MG63 (cell line): Measurements from ENCODE around the gene PTH1R. TPM values are rescaled to one million over a fixed set of nuclear protein-coding genes. Genes with fewer than 3 reads are reported as not detected.

ENCODE experiments used
- DNase-seq: peaks from one replicate; pipeline ENCODE4 v3.0.0-alpha.2; 2020
- H3K27me3 ChIP-seq: fragments of 250-450 bp; sonication (Bioruptor Pico); 2 replicates; pipeline ENCODE4 v1.5.1; 2020; ENCODE audit warnings: mild to moderate bottlenecking, moderate library complexity
- H3K36me3 ChIP-seq: fragments of 250-450 bp; sonication (Bioruptor Pico); 2 replicates; pipeline ENCODE4 v1.5.1; 2020; ENCODE audit warnings: mild to moderate bottlenecking, moderate library complexity
- H3K4me3 ChIP-seq: fragments of 250-450 bp; sonication (Bioruptor Pico); 2 replicates; pipeline ENCODE4 v1.5.1; 2020; ENCODE audit warnings: mild to moderate bottlenecking, moderate library complexity
- H3K9me3 ChIP-seq: fragments of 250-450 bp; sonication (Bioruptor Pico); 2 replicates; pipeline ENCODE4 v1.5.1; 2020; ENCODE audit warnings: mild to moderate bottlenecking, moderate library complexity
- total RNA-seq: library from RNA; depleted of rRNA; stranded (reverse); fragments of >200 nt; shearing (Covaris generic); gene quantifications from 2 replicates; pipeline ENCODE4 v1.2.3, GENCODE V29; 2014; ENCODE audit warnings: low replicate concordance

The PTH1R gene
- total RNA-seq, 1 experiment from 2014 or later: not detected

DNA sequence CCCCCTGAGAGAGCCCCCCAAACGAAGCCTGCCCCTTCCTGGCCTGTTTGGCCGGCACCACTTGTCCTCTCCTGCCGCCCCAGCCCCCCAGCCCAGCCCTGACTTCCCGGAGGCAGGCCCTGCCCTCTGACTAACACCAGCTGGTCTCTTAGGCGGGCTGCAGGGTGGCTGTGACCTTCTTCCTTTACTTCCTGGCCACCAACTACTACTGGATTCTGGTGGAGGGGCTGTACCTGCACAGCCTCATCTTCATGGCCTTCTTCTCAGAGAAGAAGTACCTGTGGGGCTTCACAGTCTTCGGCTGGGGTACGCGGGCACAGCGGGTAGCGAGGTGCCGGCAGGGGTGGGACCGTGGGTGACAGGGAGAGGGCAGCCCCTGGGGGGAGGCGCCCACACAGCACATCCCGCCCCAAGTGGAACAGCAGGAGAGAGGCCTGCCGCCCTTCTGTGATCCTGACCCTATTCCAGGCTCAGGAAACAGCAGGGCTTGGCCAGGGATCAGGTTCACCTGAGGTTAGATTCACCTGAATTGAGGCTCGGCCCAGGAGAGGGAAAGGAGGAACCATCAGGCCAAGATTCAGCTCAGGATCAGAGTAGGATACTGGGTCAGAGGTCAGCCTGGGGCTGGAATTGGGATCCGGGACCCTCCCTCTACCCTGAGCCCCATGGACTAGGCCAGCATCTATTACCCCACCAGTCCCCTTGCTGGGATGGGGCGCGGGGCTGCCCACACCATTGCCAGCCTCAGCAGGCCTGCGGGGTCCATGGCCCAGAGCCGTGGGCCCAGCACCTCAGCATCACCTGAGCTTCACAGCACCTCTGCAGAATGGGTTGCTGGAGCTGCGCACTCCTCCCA, 21.9 kb downstream of the PTH1R start:
- H3K4me3 ChIP-seq: no peak overlapping the region

DNA sequence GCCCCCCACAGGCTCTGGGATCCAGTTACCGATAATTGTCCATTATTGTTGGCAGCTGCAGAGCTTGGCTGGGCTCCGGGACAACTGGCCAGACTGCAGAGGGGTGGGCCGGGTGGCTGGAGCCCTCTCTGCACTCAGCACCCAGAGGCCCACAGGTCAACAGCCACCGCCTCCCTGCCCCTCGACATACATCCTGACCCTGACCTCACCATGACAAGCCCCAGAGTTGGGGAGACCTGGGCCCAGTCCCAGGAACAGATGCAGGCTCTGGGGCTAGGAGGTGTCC, 22.4 kb downstream of the PTH1R start:
- Histone ChIP-seq H3K27me3 (no peaks in the 10 kb centered on the region), H3K4me3 (no peak overlapping the region), H3K9me3 (no peaks in the 10 kb centered on the region), H3K36me3 (no peaks in the 10 kb centered on the region)
- no peak for DNase-seq

More for the DNA sequence above, 21.9 kb downstream of the PTH1R start:
- Histone ChIP-seq H3K9me3 (no peaks in the 10 kb centered on the region), H3K36me3 (no peaks in the 10 kb centered on the region), H3K27me3 (no peaks in the 10 kb centered on the region)
- DNase-seq: no peak

DNA sequence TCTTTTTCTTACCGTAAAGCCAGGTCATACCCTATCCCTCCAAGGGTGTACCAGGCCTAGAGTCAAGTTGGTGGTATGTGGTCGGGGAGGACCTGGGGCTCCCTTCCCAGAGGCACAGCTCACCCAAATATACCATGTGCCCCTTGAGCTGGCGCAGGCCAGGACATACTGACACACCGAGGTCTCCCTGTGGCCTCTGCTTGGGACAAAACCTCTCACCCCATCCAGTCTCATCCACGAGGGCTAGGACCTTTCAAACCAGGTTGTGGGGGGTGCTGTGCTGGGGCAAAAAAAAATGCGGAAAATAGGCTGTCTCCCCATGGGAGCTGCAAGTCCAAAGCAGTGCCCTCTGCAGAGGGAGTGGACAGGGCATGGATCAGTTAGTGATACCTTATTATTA, 22.8 kb downstream of the PTH1R start:
- Histone ChIP-seq H3K4me3 (no peak overlapping the region), H3K27me3 (no peaks in the 10 kb centered on the region), H3K36me3 (no peaks in the 10 kb centered on the region), H3K9me3 (no peaks in the 10 kb centered on the region)
- DNase-seq: no peak

DNA sequence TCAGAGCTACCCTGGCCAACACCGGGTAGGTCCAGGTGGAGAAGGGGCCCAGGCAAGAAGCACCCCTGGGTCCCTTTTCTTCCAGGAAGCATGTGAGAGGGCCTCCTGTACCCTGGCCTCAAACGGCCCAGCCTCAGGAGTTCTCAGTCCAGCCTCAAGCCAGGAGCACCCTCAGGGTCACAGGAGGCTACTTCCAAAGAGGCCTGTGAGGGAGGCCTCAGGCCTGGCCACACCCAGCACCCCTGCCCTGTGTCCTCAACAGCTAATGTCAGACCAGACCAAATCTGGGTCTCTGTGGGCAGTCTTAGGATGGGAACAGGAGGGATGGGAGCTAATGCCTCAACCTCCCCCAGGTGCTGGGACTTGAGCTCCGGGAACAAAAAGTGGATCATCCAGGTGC, 23.5 kb downstream of the PTH1R start:
- H3K4me3 ChIP-seq: no peak overlapping the region
- H3K36me3 ChIP-seq: no peaks in the 10 kb centered on the region
- DNase-seq: no peak
- H3K27me3 ChIP-seq: no peaks in the 10 kb centered on the region
- H3K9me3 ChIP-seq: no peaks in the 10 kb centered on the region

DNA sequence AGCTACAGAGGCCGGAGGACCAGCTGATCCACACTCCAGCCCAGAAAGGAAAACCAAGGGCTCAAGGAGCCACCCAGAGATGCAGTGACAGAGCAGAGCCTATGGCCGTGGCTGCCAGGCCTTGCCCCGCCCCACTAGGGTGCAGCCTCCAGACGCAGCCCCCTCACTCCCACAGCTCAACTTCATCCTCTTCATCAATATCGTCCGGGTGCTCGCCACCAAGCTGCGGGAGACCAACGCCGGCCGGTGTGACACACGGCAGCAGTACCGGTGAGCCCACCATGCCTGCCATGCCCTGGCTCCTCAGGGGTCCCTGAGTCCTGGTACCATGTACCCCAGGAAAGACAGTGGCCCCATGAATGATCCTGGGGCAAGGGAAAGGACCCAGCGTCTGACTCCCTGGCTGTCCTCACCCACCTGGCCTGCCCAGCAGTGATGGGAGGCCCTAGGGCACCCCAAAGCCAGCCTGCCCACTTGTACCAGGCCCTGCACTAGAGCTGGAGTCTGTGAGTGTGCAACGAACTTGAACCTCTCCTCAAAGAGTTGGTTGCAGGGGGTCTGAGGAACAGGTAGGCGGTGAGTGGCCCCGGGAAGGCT, 24.2 kb downstream of the PTH1R start:
- Histone ChIP-seq H3K9me3 (no peaks in the 10 kb centered on the region), H3K4me3 (no peak overlapping the region), H3K36me3 (no peaks in the 10 kb centered on the region), H3K27me3 (no peaks in the 10 kb centered on the region)
- no peak for DNase-seq

DNA sequence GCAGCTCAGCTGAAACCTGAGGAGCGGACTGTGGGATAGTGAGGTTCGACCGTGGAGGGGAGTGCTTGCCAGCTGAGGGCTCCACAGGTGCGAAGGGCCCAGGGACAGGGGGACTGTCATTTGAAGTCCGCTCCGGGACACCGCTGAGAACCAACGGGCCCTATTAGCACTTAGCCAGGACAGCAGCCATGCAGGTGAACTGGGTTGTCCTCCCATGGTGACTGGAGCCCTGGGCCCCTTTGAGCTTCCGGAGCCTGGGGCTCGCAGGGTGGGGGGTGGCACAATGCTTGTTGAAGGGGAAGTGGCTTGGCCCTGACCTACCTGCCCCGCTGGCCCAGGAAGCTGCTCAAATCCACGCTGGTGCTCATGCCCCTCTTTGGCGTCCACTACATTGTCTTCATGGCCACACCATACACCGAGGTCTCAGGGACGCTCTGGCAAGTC, 24.7 kb downstream of the PTH1R start:
- no peak for DNase-seq
- Histone ChIP-seq H3K36me3 (no peaks in the 10 kb centered on the region), H3K27me3 (no peaks in the 10 kb centered on the region), H3K9me3 (no peaks in the 10 kb centered on the region), H3K4me3 (no peak overlapping the region)

DNA sequence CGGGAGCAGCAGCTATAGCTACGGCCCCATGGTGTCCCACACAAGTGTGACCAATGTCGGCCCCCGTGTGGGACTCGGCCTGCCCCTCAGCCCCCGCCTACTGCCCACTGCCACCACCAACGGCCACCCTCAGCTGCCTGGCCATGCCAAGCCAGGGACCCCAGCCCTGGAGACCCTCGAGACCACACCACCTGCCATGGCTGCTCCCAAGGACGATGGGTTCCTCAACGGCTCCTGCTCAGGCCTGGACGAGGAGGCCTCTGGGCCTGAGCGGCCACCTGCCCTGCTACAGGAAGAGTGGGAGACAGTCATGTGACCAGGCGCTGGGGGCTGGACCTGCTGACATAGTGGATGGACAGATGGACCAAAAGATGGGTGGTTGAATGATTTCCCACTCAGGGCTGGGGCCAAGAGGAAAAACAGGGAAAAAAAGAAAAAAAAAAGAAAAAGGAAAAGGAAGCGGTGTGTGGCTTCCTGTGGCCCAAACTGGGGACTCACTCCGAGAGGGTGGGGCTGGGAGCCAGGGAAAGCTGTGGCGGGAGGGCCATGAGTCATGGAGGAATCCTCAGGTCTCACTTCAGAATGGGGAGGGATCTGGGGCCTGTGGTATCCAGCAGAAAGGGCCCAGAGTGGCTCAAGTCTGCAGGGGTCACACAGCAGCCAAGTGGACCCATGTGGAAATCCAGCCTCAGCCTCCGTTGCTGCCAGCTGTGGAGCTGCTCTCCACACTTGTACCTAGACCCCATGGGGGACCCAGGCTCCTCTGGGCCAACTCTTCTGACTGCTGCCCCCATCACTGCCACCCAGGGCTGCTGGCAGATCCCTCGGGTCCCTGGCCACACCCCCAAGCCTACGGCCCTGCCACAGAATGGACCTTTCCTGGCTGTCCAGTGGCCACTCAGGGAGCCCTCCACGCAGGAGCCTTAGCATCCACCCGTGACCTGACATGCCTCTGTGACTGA, 26.1 kb downstream of the PTH1R start:
- Histone ChIP-seq H3K27me3 (no peaks in the 10 kb centered on the region), H3K4me3 (no peak overlapping the region), H3K36me3 (no peaks in the 10 kb centered on the region), H3K9me3 (no peaks in the 10 kb centered on the region)
- peak; percentile 58 for DNase-seq

DNA sequence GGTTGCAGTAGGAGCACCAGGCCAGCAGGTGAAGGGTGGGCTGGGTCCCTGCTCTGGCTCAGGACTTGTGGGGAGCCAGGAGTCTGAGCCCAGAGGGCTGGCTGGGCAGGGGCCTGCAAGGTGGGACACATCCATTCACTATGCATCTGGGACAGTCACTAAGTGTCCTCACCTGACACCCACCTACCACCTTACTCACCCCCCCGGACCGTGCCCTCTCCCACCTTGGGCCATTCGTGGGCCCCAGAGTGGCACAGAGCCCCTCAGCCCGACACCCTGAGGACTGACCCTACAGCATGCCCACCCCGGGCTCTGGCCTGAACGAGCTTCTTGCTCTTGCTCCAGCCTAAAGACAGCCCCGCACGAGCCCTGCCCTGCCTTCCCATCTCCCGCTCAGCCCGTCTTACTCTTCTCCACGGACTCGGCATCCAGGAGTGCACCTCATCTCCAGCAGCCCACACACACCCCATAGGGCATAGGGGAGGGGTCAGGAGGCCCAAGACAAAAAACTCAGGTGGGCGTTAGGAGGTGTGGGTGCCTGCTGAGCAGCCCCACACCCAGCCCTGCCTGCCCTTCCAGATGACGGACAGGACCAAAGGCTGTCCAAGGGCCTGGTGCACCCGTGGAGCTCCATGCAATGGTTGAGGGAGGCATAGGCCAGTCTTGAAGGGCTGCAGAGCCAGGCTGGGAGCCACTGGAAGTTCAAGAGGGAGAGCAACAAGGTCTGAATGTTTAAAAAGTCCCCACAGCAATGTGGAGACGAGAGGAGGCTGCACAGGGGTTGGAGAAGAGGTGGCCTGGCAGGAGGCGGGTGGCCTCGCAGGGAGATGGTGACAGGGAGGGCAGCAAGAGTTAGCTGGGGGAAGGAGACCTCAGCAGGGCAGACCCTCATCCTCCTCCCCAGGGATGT, 27.0 kb downstream of the PTH1R start:
- H3K36me3 ChIP-seq: no peaks in the 10 kb centered on the region
- H3K27me3 ChIP-seq: no peaks in the 10 kb centered on the region
- no peak for DNase-seq

DNA sequence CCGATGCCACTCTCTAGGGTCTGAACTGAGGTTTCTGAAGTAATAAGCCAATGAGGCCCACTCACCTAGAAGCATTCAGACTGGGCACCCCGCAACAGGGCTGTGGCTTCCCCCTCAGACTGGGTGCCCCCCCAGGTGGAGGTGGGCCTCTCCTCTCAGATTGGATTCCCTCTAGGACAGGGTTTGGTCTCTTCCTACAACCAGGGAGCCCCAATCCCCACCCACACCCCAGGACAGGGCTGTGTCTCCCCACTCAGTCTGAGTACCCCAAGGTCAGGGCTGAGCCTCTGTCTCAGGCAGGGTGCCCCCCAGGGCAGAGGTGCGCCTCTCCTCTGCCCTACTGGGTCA, 27.7 kb downstream of the PTH1R start:
- Histone ChIP-seq H3K36me3 (no peaks in the 10 kb centered on the region), H3K4me3 (no peak overlapping the region), H3K9me3 (no peaks in the 10 kb centered on the region), H3K27me3 (no peaks in the 10 kb centered on the region)
- no peak for DNase-seq

More for the DNA sequence above, 27.0 kb downstream of the PTH1R start:
- no peak overlapping the region for H3K4me3 ChIP-seq
- no peaks in the 10 kb centered on the region for H3K9me3 ChIP-seq

DNA sequence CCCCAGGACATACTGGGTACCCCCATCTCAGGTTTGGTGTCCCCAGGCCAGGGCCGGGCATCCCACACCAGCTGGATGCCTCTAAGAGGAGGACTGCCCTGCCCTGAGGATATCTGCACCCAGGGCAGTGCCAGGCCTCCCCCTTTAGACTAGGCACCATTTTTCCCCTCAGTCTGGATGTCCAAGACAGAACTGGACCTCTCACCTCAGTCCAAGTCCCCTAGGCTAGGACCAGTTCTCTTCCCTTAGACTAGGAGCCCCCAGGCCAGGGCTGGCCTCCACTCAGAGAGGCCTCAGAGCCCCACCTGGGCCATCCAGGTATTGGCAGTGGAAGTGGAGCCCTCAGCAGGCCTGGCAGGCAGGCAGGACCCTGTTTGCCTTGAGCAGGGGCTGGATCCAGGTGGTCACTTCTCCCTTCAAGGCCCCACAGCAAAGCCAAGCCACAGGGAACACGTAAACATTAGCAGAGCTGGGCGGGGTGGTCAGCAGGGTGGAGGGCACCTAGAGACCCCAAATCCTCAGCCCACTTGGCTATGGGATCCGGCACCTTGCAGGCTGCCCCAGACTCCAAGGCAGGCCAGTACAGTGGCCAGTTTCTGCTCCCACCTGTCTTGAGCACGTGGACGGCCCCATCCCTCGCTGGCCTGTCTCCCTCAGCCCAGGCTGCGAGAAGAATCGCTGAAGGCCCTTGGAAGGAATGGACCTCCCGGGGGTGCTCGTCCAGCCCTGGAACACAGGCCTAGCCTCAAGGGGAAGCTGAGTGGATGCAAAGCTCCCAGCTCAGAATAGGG, 28.3 kb downstream of the PTH1R start:
- Histone ChIP-seq H3K36me3 (no peaks in the 10 kb centered on the region), H3K9me3 (no peaks in the 10 kb centered on the region), H3K4me3 (no peak overlapping the region), H3K27me3 (no peaks in the 10 kb centered on the region)
- DNase-seq: no peak

DNA sequence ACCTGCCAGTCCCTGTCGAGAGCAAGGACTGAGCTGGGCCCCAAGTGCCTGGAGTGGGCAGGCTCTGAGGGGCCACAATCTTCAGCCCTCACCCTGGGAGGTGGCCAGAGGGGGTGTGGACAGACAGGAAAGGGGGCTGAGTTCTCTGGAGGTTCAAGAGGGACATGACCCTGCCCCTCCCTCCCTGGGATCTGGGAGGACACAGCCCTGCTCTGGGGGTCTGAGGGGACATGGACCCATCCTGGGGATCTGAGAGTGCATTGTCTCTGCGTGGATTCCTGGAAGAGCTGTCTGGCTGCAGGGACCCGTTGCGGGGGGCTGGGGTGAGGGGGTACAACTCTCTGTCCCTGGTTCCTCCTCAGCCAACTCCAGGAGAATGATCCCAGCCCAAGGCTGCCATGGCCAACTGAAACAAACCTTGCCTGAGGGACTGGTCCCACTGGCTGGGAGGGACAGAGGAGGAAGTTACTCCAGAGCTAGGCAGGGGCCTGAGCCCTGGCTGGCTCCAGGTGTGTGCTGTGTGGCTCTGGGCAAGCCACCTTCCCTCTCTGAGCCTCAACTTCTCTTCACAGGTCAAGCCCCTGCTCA, 29.0 kb downstream of the PTH1R start:
- H3K9me3 ChIP-seq: no peaks in the 10 kb centered on the region
- no peaks in the 10 kb centered on the region for H3K27me3 ChIP-seq
- no peaks in the 10 kb centered on the region for H3K36me3 ChIP-seq
- no peak for DNase-seq
- no peak overlapping the region for H3K4me3 ChIP-seq

DNA sequence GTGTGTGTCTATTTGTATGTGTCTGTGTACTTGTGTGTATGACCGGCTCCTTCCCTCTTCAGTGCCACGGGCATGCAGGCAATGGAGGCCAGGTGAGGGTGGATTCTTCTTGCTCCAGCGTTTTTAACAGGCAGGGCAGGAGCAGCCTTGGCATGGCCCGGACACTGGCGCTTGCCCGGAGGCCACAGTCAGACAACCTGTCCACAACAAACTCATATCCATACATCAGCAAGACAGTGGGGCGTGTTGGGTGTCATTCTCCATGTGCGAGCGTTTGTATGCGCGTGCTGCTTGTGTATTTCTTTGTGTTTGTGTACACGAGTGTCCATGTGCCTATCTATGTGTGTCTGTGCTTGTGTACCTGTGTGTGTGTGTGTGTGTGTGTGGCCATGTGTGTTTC, 29.8 kb downstream of the PTH1R start:
- no peaks in the 10 kb centered on the region for H3K36me3 ChIP-seq
- no peak for DNase-seq

DNA sequence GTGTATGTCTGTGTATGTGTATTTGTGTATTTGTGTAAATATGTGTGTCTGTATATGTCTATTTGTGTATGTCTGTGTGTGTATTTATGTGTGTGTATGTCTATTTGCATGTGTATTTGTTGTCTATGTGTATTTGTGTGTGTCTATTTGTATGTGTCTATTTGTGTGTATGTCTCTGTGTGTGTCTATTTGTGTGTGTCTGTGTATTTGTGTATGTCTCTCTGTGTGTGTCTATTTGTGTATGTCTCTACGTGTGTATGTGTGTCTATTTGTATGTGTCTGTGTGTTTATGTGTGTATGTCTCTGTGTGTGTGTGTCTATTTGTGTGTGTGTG, 30.4 kb downstream of the PTH1R start:
- Histone ChIP-seq H3K27me3 (no peaks in the 10 kb centered on the region), H3K9me3 (no peaks in the 10 kb centered on the region), H3K36me3 (no peaks in the 10 kb centered on the region), H3K4me3 (no peak overlapping the region)
- DNase-seq: no peak

More for the DNA sequence above, 29.8 kb downstream of the PTH1R start:
- Histone ChIP-seq H3K9me3 (no peaks in the 10 kb centered on the region), H3K4me3 (no peak overlapping the region), H3K27me3 (no peaks in the 10 kb centered on the region)

DNA sequence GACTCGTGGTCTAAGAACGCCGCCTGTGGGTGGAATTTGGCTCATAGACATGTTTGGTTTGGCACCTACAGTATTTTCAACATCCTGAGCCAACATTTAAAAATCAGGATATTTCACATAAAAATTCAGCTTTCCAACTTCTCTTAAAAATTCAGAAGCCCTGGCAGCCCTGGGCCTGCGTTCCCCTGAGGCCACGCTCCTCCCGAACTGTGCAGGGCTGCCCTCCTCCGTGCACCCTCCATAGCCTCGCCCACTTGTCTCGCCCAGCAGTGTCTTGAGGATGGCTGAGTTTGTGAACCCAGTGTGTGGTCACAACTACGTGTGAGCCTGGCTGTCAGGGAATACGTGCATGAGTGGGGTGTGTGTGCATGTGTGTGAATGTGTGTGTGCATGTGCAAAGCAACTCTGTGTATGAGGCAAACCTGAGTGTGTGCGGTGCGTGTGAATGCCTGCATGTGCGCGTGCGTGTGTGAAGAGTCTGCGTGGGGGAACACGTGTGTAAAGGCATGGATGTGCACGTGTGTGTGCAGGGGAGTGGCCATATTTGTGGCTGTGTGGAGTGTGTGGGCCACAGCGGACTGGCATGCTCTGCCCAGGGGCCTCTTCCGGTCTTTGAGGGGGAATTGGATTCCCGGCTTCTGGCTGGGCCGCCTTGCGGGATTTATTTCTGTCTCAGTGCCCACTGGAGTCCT, 30.9 kb downstream of the PTH1R start:
- peak; percentile 10 for DNase-seq
- no peak overlapping the region for H3K4me3 ChIP-seq
- H3K36me3 ChIP-seq: no peaks in the 10 kb centered on the region
- no peaks in the 10 kb centered on the region for H3K27me3 ChIP-seq
- no peaks in the 10 kb centered on the region for H3K9me3 ChIP-seq

DNA sequence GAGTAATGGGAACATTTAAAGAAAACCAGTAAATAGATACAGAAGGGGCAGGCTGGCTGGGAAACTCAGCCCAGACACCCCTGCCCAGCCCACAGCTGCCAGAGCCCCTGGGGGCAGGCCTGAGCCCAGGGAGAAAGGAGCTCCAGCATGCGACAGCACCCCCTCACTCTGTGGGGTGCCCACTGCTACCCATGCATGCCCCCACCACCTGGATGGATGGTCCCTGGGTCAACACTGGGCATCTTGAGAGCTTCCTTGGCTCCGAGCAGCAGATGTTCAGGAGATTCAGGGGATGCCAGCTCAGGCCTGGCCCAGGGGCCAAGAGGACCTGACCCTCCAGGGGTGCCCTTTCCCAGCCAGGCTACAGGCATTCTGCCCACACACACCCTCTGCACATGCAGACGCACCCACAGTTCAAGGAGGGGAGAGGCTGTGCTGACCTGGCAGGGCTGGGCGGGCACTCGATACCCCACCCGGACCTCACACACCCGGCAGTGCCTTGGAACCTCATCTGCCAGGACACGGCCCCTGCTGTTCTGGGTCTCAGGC, 31.5 kb downstream of the PTH1R start:
- no peak for DNase-seq
- Histone ChIP-seq H3K36me3 (no peaks in the 10 kb centered on the region), H3K27me3 (no peaks in the 10 kb centered on the region), H3K9me3 (no peaks in the 10 kb centered on the region), H3K4me3 (no peak overlapping the region)
